ENCODE data around the gene MATN1. TPM values are rescaled to one million over a fixed set of nuclear protein-coding genes. Genes with fewer than 3 reads are reported as not detected.

The MATN1 gene
- total RNA-seq, 2 experiments from 2014 or later = 0.34 TPM; not detected in 1

DNA sequence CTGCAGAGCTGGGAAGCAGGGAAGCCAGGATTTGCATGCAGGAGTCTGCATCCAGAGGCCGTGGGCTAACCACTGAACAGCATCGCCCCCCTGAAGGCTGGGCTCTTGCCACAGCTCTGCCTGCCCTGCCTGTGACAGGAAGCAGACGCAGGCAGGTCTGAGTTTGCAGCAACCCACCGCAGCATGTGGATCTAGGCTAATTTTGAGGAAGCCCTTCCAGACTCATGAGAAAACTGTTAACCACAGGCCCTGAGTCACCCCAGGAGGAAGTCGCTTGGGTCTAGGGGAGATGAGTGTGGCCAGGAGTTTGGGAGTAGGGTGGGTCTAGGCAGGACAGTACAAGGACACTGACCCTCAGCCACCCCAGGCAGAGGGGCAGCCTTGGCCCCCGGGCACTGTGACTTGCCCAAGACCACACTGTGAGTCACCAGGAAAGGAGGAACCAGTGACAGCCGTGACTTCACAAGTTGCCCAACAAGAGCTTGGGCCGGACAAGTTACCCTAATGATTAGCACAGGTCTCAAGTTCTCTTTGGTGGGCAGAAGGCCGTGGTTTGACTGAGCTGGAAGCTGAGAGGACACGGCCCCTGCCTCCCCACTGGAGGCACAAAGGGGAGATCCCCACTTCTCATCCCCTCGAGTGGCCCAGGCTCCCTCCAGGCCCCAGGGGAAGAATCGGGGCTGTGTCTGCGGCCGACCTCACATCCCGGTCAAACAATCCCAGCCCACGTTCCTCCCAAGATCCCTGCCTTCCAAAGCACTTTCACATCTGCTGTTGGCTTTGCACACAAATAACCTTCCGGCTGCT lies 33.4 kb upstream of the MATN1 start:
- H3K36me3 Mint-ChIP-seq = peaks cover 16% of the 10 kb centered on the region
- intact Hi-C loops (cut with micrococcal nuclease) = loop anchor here (1.0 to 10.0 kb wide), 4 partner anchors 13 to 1178 kb away; partner anchors contain the start of gene PTP4A2

DNA sequence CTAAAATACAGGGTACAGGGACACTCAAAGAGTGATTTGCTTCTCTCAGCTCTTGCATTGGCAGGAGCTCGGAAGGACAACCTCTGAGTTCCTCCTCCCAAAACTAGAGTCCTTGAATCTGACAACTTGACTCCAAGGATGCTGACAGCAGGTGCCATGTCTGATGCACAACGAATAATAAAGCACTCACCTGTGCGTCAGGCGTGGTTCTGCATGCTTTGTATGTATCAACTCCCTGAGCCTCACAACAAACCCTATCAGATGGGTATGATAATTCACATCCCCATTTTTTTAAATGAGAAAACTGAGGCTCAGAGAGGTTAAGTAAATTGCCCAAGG lies 32.8 kb upstream of the MATN1 start:
- intact Hi-C loops (cut with micrococcal nuclease) = loop anchor here (1.0 to 10.0 kb wide), 4 partner anchors 13 to 1179 kb away; partner anchors contain the start of gene PTP4A2
- H3K4me1 Mint-ChIP-seq (ENCODE audit: low read depth) = peaks cover 87% of the 10 kb centered on the region
- H3K27ac Mint-ChIP-seq = peak overlapping the region; percentile 99
- ChIA-PET CTCF (interaction anchor here (6.8 to 11.0 kb wide), 3 partner anchors 12 to 37 kb away, joined by 65 to 123 read pairs (median 76); no protein-coding TSS in a partner anchor), POLR2A (interaction anchor here (1.4 to 5.7 kb wide), 4 partner anchors 7 to 37 kb away, joined by 4 to 75 read pairs (median 24); no protein-coding TSS in a partner anchor)
- no peaks in the 10 kb centered on the region for H3K9me3 Mint-ChIP-seq
- no peaks in the 10 kb centered on the region for H3K27me3 Mint-ChIP-seq
- peaks cover 17% of the 10 kb centered on the region for H3K36me3 Mint-ChIP-seq
- H3K4me3 Mint-ChIP-seq = peak overlapping the region; percentile 98
- DNase-seq = no peak

More for the DNA sequence above, 33.4 kb upstream of the MATN1 start:
- Mint-ChIP-seq H3K9me3 (no peaks in the 10 kb centered on the region), H3K4me1 (ENCODE audit: low read depth) (peaks cover 86% of the 10 kb centered on the region), H3K27me3 (no peaks in the 10 kb centered on the region), H3K27ac (peak overlapping the region; percentile 99), H3K4me3 (peak overlapping the region; percentile 98)
- ChIA-PET CTCF (interaction anchor here (6.8 to 11.0 kb wide), 3 partner anchors 12 to 37 kb away, joined by 65 to 123 read pairs (median 76); no protein-coding TSS in a partner anchor), POLR2A (interaction anchor here (1.0 to 5.7 kb wide), 5 partner anchors 8 to 38 kb away, joined by 4 to 75 read pairs (median 19); no protein-coding TSS in a partner anchor)
- peak; percentile 88 for DNase-seq

GRCh38 chr1:30755746-30756145 lies 32.4 kb upstream of the MATN1 start:
- no peak for DNase-seq
- Mint-ChIP-seq H3K27me3 (no peaks in the 10 kb centered on the region), H3K9me3 (no peaks in the 10 kb centered on the region), H3K27ac (peak overlapping the region; percentile 99), H3K4me1 (ENCODE audit: low read depth) (peaks cover 87% of the 10 kb centered on the region), H3K4me3 (peak overlapping the region; percentile 98), H3K36me3 (peaks cover 17% of the 10 kb centered on the region)
- ChIA-PET CTCF (interaction anchor here (1.1 to 11.0 kb wide), 4 partner anchors 11 to 46 kb away, joined by 3 to 123 read pairs (median 70); no protein-coding TSS in a partner anchor), POLR2A (interaction anchor here (3.0 to 5.7 kb wide), 2 partner anchors 11 to 37 kb away, joined by 19 to 75 read pairs; no protein-coding TSS in a partner anchor)
- intact Hi-C loops (cut with micrococcal nuclease) = loop anchor here (1.0 to 10.0 kb wide), 4 partner anchors 12 to 1179 kb away; partner anchors contain the start of gene PTP4A2

DNA sequence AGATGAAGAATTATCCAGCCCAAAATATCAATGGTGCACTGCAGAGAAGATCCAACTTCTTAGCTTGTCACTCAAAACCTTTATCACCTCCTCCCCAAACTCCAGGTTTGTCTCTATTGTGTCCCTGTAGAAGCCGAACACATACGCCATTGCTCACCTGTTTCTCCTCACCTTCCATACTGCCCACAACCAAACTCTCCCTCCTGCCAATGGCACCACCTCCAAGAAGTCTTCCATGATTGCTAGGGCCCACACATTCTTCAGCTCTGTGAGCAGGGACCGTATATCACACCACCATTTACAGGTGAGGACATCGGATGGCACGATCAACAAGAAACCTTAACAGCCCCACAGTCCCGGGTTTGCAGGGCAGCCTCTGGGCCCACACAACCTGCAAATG lies 31.9 kb upstream of the MATN1 start:
- Mint-ChIP-seq H3K27ac (peak overlapping the region; percentile 99), H3K4me1 (ENCODE audit: low read depth) (peaks cover 88% of the 10 kb centered on the region), H3K9me3 (no peaks in the 10 kb centered on the region), H3K36me3 (peaks cover 17% of the 10 kb centered on the region), H3K4me3 (peak overlapping the region; percentile 98), H3K27me3 (no peaks in the 10 kb centered on the region)
- intact Hi-C loops (cut with micrococcal nuclease) = loop anchor here (10.0 kb wide), 1 partner anchor 1179 kb away; the partner anchor contains the start of gene PTP4A2
- CTCF ChIA-PET = interaction anchor here (0.7 to 11.0 kb wide), 6 partner anchors 11 to 47 kb away, joined by 3 to 123 read pairs (median 7); no protein-coding TSS in a partner anchor
- POLR2A ChIA-PET = interaction anchor here (0.6 to 5.7 kb wide), 3 partner anchors 11 to 1795 kb away, joined by 3 to 75 read pairs (median 6); no protein-coding TSS in a partner anchor
- no peak for DNase-seq

- peak; percentile 72 for DNase-seq
- peak overlapping the region; percentile 99 for H3K27ac Mint-ChIP-seq
These were observed 31.3 kb upstream of the MATN1 start for GRCh38 chr1:30754684-30755171.

DNA sequence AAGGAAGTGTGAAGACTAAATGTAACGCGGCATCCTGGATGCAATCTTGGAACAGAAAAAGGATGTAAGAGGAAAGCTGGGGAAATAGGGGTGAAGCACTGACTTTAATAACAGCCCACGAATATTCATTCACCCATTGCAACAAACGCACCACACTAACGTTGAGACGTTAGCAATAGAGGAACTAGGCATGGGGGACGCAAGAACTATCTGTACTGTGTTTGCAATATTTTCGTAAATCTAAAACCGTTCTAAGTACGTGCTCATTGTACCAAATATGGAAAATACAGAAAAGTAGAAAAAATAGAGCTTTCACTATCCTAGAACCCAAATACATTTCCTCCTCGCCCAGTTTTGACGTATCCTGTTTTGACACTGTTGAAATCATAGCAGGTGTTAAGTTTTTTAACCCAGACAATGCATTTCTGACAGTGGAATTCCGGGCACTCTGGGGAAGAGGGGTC lies 30.3 kb upstream of the MATN1 start:
- no peak for DNase-seq
- POLR2A ChIA-PET = interaction anchor here (1.3 to 5.7 kb wide), 3 partner anchors 9 to 35 kb away, joined by 3 to 75 read pairs (median 6); no protein-coding TSS in a partner anchor
- CTCF ChIA-PET = interaction anchor here (1.3 to 11.0 kb wide), 4 partner anchors 9 to 34 kb away, joined by 4 to 123 read pairs (median 38); no protein-coding TSS in a partner anchor
- peak overlapping the region; percentile 98 for H3K4me3 Mint-ChIP-seq
- H3K9me3 Mint-ChIP-seq = no peaks in the 10 kb centered on the region
- peak overlapping the region; percentile 99 for H3K27ac Mint-ChIP-seq
- peaks cover 88% of the 10 kb centered on the region for H3K4me1 Mint-ChIP-seq (ENCODE audit: low read depth)
- peaks cover 26% of the 10 kb centered on the region for H3K36me3 Mint-ChIP-seq
- intact Hi-C loops (cut with micrococcal nuclease) = loop anchor here (10.0 kb wide), 1 partner anchor 1181 kb away; the partner anchor contains the start of gene PTP4A2
- no peaks in the 10 kb centered on the region for H3K27me3 Mint-ChIP-seq

More at GRCh38 chr1:30754684-30755171, 31.3 kb upstream of the MATN1 start:
- no peaks in the 10 kb centered on the region for H3K27me3 Mint-ChIP-seq
- POLR2A ChIA-PET = interaction anchor here (0.6 to 5.7 kb wide), 4 partner anchors 10 to 1794 kb away, joined by 3 to 75 read pairs (median 4); no protein-coding TSS in a partner anchor
- peaks cover 88% of the 10 kb centered on the region for H3K4me1 Mint-ChIP-seq (ENCODE audit: low read depth)
- peaks cover 17% of the 10 kb centered on the region for H3K36me3 Mint-ChIP-seq
- peak overlapping the region; percentile 98 for H3K4me3 Mint-ChIP-seq
- intact Hi-C loops (cut with micrococcal nuclease) = loop anchor here (10.0 kb wide), 1 partner anchor 1180 kb away; the partner anchor contains the start of gene PTP4A2
- no peaks in the 10 kb centered on the region for H3K9me3 Mint-ChIP-seq
- CTCF ChIA-PET = interaction anchor here (0.7 to 11.0 kb wide), 6 partner anchors 10 to 47 kb away, joined by 3 to 123 read pairs (median 7); no protein-coding TSS in a partner anchor

- CTCF ChIA-PET = interaction anchor here (1.3 to 11.0 kb wide), 5 partner anchors 9 to 34 kb away, joined by 3 to 123 read pairs (median 11); no protein-coding TSS in a partner anchor
- no peak for DNase-seq
- Mint-ChIP-seq H3K9me3 (no peaks in the 10 kb centered on the region), H3K27me3 (no peaks in the 10 kb centered on the region), H3K4me3 (peak overlapping the region; percentile 98), H3K36me3 (peaks cover 30% of the 10 kb centered on the region), H3K4me1 (ENCODE audit: low read depth) (peaks cover 88% of the 10 kb centered on the region), H3K27ac (peak overlapping the region; percentile 99)
- intact Hi-C loops (cut with micrococcal nuclease) = loop anchor here (10.0 kb wide), 1 partner anchor 1182 kb away; the partner anchor contains the start of gene PTP4A2
- POLR2A ChIA-PET = interaction anchor here (0.6 kb wide), 1 partner anchor 534 kb away, joined by 3 read pairs; no protein-coding TSS in a partner anchor
These were observed 29.7 kb upstream of the MATN1 start for GRCh38 chr1:30753118-30753517.

DNA sequence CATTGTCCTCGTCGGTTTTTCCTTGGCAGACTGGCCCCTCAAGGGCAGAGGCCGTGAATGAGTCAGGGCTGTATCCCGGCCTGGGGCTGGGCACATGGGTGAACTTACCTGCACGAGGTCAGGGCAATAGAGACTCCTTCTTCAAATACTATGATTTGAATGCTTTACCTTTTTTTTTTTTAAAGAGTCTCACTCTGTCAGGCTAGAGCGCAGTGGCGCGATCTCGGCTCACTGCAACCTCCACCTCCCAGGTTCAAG lies 29.2 kb upstream of the MATN1 start:
- Mint-ChIP-seq H3K4me3 (peak overlapping the region; percentile 20), H3K27me3 (no peaks in the 10 kb centered on the region), H3K9me3 (no peaks in the 10 kb centered on the region), H3K27ac (peak overlapping the region; percentile 96), H3K4me1 (ENCODE audit: low read depth) (peaks cover 89% of the 10 kb centered on the region), H3K36me3 (peaks cover 31% of the 10 kb centered on the region)
- intact Hi-C loops (cut with micrococcal nuclease) = loop anchor here (10.0 kb wide), 1 partner anchor 1182 kb away; the partner anchor contains the start of gene PTP4A2
- POLR2A ChIA-PET = interaction anchor here (0.6 to 1.3 kb wide), 2 partner anchors 9 to 535 kb away, joined by 3 to 5 read pairs; no protein-coding TSS in a partner anchor
- DNase-seq = no peak
- CTCF ChIA-PET = interaction anchor here (0.9 to 1.4 kb wide), 4 partner anchors 9 to 33 kb away, joined by 3 to 5 read pairs (median 3); no protein-coding TSS in a partner anchor

- ChIA-PET POLR2A (interaction anchor here (0.6 to 1.3 kb wide), 2 partner anchors 8 to 535 kb away, joined by 3 to 5 read pairs; no protein-coding TSS in a partner anchor), CTCF (interaction anchor here (0.9 to 1.4 kb wide), 4 partner anchors 8 to 32 kb away, joined by 3 to 5 read pairs (median 3); no protein-coding TSS in a partner anchor)
- no peaks in the 10 kb centered on the region for H3K27me3 Mint-ChIP-seq
- H3K9me3 Mint-ChIP-seq = no peaks in the 10 kb centered on the region
- peak overlapping the region; percentile 20 for H3K4me3 Mint-ChIP-seq
- H3K27ac Mint-ChIP-seq = peak overlapping the region; percentile 96
- intact Hi-C loops (cut with micrococcal nuclease) = loop anchor here (10.0 kb wide), 1 partner anchor 1183 kb away; the partner anchor contains the start of gene PTP4A2
- H3K4me1 Mint-ChIP-seq (ENCODE audit: low read depth) = peaks cover 91% of the 10 kb centered on the region
- DNase-seq = no peak
- peaks cover 29% of the 10 kb centered on the region for H3K36me3 Mint-ChIP-seq
These were observed 28.7 kb upstream of the MATN1 start for GRCh38 chr1:30751830-30752650.

DNA sequence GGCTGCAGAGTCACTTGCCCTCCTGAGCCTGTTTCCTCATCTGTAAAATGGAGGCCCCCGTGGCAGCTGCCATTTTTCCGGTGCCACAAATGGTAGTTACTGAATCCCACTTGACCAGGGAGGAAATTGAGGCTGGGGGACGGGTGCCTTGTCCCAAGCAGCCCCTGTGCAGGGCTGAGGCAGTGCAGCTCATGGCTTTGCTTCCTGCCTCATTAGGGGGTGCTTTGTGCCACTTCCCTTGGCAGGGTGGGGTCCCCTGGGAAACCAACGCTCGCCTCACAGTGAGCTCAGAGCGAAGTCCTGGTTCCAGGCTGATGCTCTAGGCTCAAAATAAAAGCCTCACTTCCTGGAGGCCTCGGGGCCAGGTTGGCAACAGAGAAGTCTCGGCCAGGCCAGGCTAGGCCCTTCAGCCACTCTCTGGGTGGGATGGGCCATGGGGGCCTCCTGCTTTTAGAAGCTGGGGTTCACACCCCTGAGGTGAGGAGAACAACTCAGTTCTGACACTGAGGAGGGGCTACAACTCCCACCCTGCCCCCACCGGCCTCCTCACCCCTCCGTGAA lies 27.4 kb upstream of the MATN1 start:
- Mint-ChIP-seq H3K36me3 (peaks cover 29% of the 10 kb centered on the region), H3K4me1 (ENCODE audit: low read depth) (peaks cover 97% of the 10 kb centered on the region), H3K27me3 (no peaks in the 10 kb centered on the region), H3K9me3 (no peaks in the 10 kb centered on the region), H3K27ac (peak overlapping the region; percentile 96), H3K4me3 (peak overlapping the region; percentile 68)
- CTCF ChIA-PET = interaction anchor here (1.1 to 4.2 kb wide), 2 partner anchors 29 to 32 kb away, joined by 5 to 31 read pairs; no protein-coding TSS in a partner anchor
- DNase-seq = no peak
- POLR2A ChIA-PET = interaction anchor here (1.3 to 2.3 kb wide), 2 partner anchors 10 to 22 kb away, joined by 3 to 5 read pairs; no protein-coding TSS in a partner anchor
- intact Hi-C loops (cut with micrococcal nuclease) = loop anchor here (10.0 kb wide), 1 partner anchor 1184 kb away; the partner anchor contains the start of gene PTP4A2
